Fibroblast of the aortic adventitia (primary cell): ENCODE results near the gene CD93. TPM values are rescaled to one million over a fixed set of nuclear protein-coding genes. Genes with fewer than 3 reads are reported as not detected.

Experiments used
- DNase-seq: peaks from one replicate; pipeline ENCODE4 v3.0.0-alpha.2; 2010; ENCODE audit warnings: low read depth
- H3K4me3 ChIP-seq: 2 replicates; pipeline ENCODE4 v1.5.1; 2011; ENCODE audit warnings: low read depth, mild to moderate bottlenecking, control low read depth, low read length, moderate library complexity
- total RNA-seq: library from RNA; depleted of rRNA; stranded (reverse); fragments of >200 nt; gene quantifications from 2 replicates; pipeline ENCODE4 v1.2.3, GENCODE V29; 2012; ENCODE audit warnings: low replicate concordance
- TF ChIP-seq, protein P1 (sequence below): IDR thresholded peaks from 2 replicates; pipeline ENCODE4 v1.5.1; 2011; ENCODE audit warnings: mild to moderate bottlenecking, low read length, control low read depth, inconsistent platforms; ENCODE audit not compliant: insufficient read depth

The CD93 gene
- total RNA-seq, 1 donor, result 0.27 TPM

DNA sequence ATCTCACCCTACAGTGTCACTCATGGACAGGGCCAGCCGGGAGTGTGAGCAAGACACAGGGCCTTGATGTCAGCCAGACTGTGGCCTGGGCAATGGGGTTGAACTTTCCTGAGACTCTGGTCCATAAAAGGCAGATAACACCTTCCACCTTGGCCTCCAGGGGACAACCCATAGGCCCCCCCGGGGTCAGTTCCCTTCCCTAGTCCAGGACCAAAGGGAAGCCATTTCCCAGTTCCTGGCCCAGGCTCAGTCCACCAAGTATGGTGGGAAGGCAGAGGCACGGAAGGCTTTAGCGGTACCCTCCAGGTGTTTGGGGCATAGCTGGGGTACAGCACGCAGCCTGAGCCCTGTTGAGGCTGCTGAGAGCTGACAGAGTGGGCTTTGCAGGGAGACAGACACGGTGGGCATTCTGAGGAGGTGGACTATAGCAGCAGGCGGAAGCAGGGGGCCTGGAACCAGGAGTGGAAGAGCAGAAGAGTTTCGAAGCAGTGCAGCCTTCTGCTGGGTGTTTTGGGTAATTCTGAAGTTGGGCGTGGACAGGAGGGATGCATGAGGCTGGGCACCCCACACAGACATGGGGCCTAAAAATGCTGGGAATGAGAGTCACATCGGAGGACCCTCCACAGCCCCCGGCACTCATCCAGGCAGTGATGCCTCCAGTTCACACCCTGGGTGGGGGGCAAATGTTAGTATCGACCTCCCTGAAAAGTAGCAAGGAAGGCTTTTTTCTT lies 43.9 kb upstream of the CD93 start:
- TF ChIP-seq, protein P1, sequence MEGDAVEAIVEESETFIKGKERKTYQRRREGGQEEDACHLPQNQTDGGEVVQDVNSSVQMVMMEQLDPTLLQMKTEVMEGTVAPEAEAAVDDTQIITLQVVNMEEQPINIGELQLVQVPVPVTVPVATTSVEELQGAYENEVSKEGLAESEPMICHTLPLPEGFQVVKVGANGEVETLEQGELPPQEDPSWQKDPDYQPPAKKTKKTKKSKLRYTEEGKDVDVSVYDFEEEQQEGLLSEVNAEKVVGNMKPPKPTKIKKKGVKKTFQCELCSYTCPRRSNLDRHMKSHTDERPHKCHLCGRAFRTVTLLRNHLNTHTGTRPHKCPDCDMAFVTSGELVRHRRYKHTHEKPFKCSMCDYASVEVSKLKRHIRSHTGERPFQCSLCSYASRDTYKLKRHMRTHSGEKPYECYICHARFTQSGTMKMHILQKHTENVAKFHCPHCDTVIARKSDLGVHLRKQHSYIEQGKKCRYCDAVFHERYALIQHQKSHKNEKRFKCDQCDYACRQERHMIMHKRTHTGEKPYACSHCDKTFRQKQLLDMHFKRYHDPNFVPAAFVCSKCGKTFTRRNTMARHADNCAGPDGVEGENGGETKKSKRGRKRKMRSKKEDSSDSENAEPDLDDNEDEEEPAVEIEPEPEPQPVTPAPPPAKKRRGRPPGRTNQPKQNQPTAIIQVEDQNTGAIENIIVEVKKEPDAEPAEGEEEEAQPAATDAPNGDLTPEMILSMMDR, result no peak
- no peak overlapping the region for H3K4me3 ChIP-seq
- DNase-seq, result no peak

GRCh38 chr20:23129266-23129665 lies 43.1 kb upstream of the CD93 start:
- TF ChIP-seq, protein P1, result no peak
- no peak overlapping the region for H3K4me3 ChIP-seq
- DNase-seq, result peak; percentile 51

GRCh38 chr20:23128461-23129125 lies 42.5 kb upstream of the CD93 start:
- H3K4me3 ChIP-seq, result no peak overlapping the region
- DNase-seq, result no peak
- TF ChIP-seq, protein P1, result no peak

DNA sequence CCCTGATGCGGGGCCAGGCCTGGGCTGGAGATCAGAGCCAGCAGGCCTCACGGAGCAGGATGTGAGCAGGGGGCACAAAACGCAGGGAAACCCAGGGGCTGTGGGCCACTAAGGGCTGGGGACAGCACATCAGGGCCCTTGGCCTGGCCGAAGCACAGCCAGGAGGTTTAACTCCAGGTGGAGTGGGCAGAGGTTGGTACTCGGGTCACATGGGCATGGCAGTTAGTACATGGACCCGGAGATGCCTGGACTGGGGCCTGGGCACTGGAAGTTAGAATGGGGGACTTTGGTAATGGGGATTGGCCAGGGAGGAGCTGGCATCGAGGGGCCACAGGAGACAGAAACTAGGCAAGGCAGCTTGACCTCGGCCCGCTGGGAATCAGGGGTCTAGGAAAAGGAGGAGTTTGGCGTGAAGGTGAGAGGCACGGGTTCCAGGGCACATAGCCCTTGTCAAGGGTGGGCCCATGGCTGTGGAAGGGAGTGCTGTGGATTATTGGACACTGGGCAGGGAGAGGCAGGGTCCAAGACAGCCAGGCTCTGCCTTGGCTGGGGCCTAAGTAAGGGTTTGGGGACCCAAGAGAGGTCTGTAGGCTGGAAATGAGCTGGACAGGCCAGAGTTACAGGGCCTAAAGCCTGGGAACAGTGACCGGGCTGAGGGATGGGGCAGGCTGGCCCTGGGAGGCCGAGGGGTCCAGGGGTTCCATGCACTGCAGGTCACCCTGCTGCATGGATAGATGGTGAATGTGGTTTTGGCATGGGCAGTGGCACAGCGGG lies 41.6 kb upstream of the CD93 start:
- TF ChIP-seq, protein P1, result no peak
- H3K4me3 ChIP-seq, result no peak overlapping the region

DNA sequence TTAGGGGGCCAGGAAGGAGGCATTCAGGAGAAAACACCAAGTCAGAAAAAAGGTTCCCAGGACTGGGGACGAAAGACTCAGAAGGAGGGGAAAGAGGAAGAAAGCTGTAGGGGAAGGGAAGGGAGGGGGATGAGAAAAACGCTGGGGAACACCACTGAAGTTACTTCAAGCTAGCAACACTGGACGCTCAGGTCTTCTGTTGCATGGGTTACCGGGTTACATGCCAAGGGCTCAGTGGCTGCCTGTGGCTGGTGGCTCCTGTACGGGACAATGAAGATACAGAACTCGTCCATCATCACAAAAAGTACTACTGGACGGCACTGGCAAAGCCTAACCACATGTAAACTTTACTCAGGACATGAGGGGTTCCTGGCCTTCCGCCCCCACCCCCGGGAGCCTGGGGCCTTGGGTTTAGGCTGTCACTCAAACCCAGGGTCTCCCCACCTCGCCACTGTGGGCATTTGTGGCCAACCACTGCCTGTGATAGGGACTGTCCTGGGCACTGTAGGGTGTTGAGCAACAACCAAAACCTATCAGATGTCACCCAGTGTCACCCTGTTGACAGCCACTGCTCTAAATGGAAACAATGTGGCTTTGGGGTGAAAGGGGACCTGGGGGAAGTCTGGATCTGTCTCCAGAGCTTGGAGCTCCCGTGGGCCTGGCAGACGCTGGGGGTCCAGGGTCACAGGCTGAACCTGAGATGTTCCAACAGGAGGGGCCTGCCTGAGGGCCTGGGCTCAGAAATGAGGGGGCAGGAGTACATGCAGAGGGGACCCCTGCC lies 40.3 kb upstream of the CD93 start:
- no peak for DNase-seq
- TF ChIP-seq, protein P1, result no peak
- H3K4me3 ChIP-seq, result no peak overlapping the region

More for the DNA sequence above, 41.6 kb upstream of the CD93 start:
- no peak for DNase-seq

GRCh38 chr20:23125625-23126191 lies 39.6 kb upstream of the CD93 start:
- H3K4me3 ChIP-seq, result no peak overlapping the region
- DNase-seq, result peak; percentile 73
- TF ChIP-seq, protein P1, result no peak
